Spleen (tissue), 11 donors: ENCODE data around the gene DMD. TPM values are rescaled to one million over a fixed set of nuclear protein-coding genes. Genes with fewer than 3 reads are reported as not detected.

Source experiments
- DNase-seq: peaks from one replicate; pipeline ENCODE4 v3.0.0-alpha.2; 2020
- H3K27ac ChIP-seq, 8 donors: fragments of 200-600 bp; sonication (generic) in 7 of 8; 1 replicate in 4 of 8; 2 replicates in 4 of 8; pipeline versions ENCODE4 v1.5.0 to v1.8.0; 2016 to 2021; ENCODE audit warnings: inconsistent platforms in 4 of 8, mild to moderate bottlenecking in 4 of 8, moderate library complexity in 1 of 8
- H3K27me3 ChIP-seq, 7 donors: fragments of 200-600 bp; sonication (generic) in 6 of 7; replicated peaks in 1 of 7; 1 replicate in 4 of 7; 2 replicates in 3 of 7; pipeline versions ENCODE4 v1.5.0 to v1.8.0; 2016 to 2021; ENCODE audit warnings: inconsistent platforms in 3 of 7, mild to moderate bottlenecking in 1 of 7
- H3K36me3 ChIP-seq, 6 donors: fragments of 200-600 bp; sonication (generic) in 5 of 6; 1 replicate in 4 of 6; 2 replicates in 2 of 6; pipeline versions ENCODE4 v1.5.0 to v1.8.0; 2016 to 2021; ENCODE audit warnings: inconsistent platforms in 2 of 6
- H3K4me1 ChIP-seq, 6 donors: fragments of 200-600 bp; sonication (generic) in 5 of 6; 1 replicate in 3 of 6; 2 replicates in 3 of 6; pipeline versions ENCODE4 v1.5.0 to v1.8.0; 2016 to 2021; ENCODE audit warnings: inconsistent platforms in 3 of 6
- H3K4me3 ChIP-seq, 8 donors: fragments of 200-600 bp; sonication (generic) in 7 of 8; 1 replicate in 4 of 8; 2 replicates in 4 of 8; pipeline versions ENCODE4 v1.5.0 to v1.8.0; 2016 to 2021; ENCODE audit warnings: inconsistent platforms in 4 of 8, mild to moderate bottlenecking in 4 of 8, moderate library complexity in 2 of 8
- H3K9me3 ChIP-seq, 8 donors: fragments of 200-600 bp; sonication (generic) in 7 of 8; 1 replicate in 4 of 8; 2 replicates in 4 of 8; pipeline versions ENCODE4 v1.5.0 to v1.8.0; 2016 to 2021; ENCODE audit warnings: inconsistent platforms in 4 of 8
- CTCF ChIP-seq, 11 experiments: fragments of 200-600 bp in 7 of 11; fragments of 450-650 bp in 4 of 11; sonication (generic) in 4 of 11; IDR thresholded peaks in 8 of 11; conservative IDR thresholded peaks in 3 of 11; 1 replicate in 7 of 11; 2 replicates in 4 of 11; pipeline versions ENCODE4 v1.4.0 to v1.8.0; 2016 to 2021; ENCODE audit warnings: antibody characterized with exemption in 11 of 11, inconsistent platforms in 4 of 11, mild to moderate bottlenecking in 1 of 11
- POLR2A ChIP-seq, 3 donors: fragments of 450-650 bp; IDR thresholded peaks; one replicate each; pipeline ENCODE4 v1.5.1; 2017; ENCODE audit warnings: antibody characterized with exemption in 3 of 3, mild to moderate bottlenecking in 1 of 3
- POLR2AphosphoS5 ChIP-seq, 3 donors: sonication (generic); formaldehyde crosslinking; IDR thresholded peaks; one replicate each; pipeline ENCODE4 v1.5.1; 2017; ENCODE audit warnings: antibody characterized with exemption in 3 of 3
- WGBS, 5 donors: extraction: QIAGEN DNeasy Blood & Tissue Kit in 3 of 5; methylation state at CpG; one replicate each; pipeline versions ENCODE4 v1.1.5 to v1.1.7; 2013 to 2018; 5-methylcytosine and 5-hydroxymethylcytosine counted together
- intact Hi-C: fragments of 100-400 bp; cut with DNase I; formaldehyde crosslinking; loops from one replicate; pipeline ENCODE4 v1.15.0; 2023; ENCODE audit warnings: low total_unique reads
- polyA plus RNA-seq, 3 donors: library from polyadenylated mRNA; stranded (reverse); fragments of 200-250 nt; gene quantifications; one replicate each; pipeline ENCODE4 v1.2.1, GENCODE V29; 2013
- total RNA-seq, 7 donors: library from RNA; depleted of rRNA in 3 of 7; stranded (reverse); fragments of >200 nt in 3 of 7; fragmentation: NEBNext Ultra II Directional in 4 of 7; extraction: Animal tissue kit (Norgen Biotek cat#: 25700) in 4 of 7; gene quantifications; one replicate each; pipeline versions ENCODE4 v1.1.0 to v1.2.1, GENCODE V29; 2016 to 2021
- donor health status: healthy with polysubstance abuse.
- donor health status: DM: no; HTN: no; CAD: no; lungs with moderate emphysema.
- donor health status: DM: no; HTN: no; CAD: no.
- donor health status: Bipolar disorder and iron deficiency.
- donor health status: healthy.
- donor health status: DM: no; HTN: no; CAD: no.
- donor health status: DM: yes; HTN: yes; CAD: no.

DMD gene
- total and polyA plus RNA-seq, 10 donors: 1.3 to 11.3 (median 4.4) TPM

GRCh38 chrX:32447640-32448039 lies 763.7 kb downstream of the DMD start:
- Histone ChIP-seq H3K4me1 (peaks cover 0 to 12% (median 0%) of the 10 kb centered on the region in 6 donors), H3K36me3 (no peaks in the 10 kb centered on the region), H3K9me3 (no peaks in the 10 kb centered on the region), H3K27ac (peak overlapping the region in 4 of 8 donors; percentile 7 to 60 (median 28)), H3K27me3 (no peaks in the 10 kb centered on the region), H3K4me3 (no peak overlapping the region)
- intact Hi-C loops: no loop called here
- DNase-seq: no peak
- 91 to 100% (median 92%) methylated on average over 1 of the region's 1 CpG for WGBS, 5 donors
- no peak for TF ChIP-seq POLR2AphosphoS5 (IDR thresholded peaks at IDR 0.05)
- no peak for TF ChIP-seq POLR2A (IDR thresholded peaks at IDR 0.05)
- TF ChIP-seq CTCF (IDR thresholded peaks at IDR 0.05 in 8 of 11, conservative IDR thresholded peaks at IDR 0.05 in 3 of 11): no peak

GRCh38 chrX:32443841-32444240 lies 767.5 kb downstream of the DMD start:
- intact Hi-C loops: no loop called here
- Histone ChIP-seq H3K36me3 (no peaks in the 10 kb centered on the region), H3K4me1 (peaks cover 0 to 12% (median 0%) of the 10 kb centered on the region in 6 donors), H3K27ac (peak overlapping the region in 2 of 8 donors; percentile 18 to 22), H3K27me3 (no peaks in the 10 kb centered on the region), H3K9me3 (no peaks in the 10 kb centered on the region), H3K4me3 (no peak overlapping the region)
- WGBS, 5 donors: 53 to 71% (median 68%) methylated on average over 2 of the region's 2 CpGs
- no peak for TF ChIP-seq CTCF (IDR thresholded peaks at IDR 0.05 in 8 of 11, conservative IDR thresholded peaks at IDR 0.05 in 3 of 11)
- TF ChIP-seq POLR2A (IDR thresholded peaks at IDR 0.05): no peak
- TF ChIP-seq POLR2AphosphoS5 (IDR thresholded peaks at IDR 0.05): no peak
- DNase-seq: no peak

GRCh38 chrX:32421266-32421665 lies 790.1 kb downstream of the DMD start:
- no peaks in the 10 kb centered on the region for H3K9me3 ChIP-seq
- H3K27me3 ChIP-seq: peaks cover 0 to 5% (median 0%) of the 10 kb centered on the region in 7 donors
- H3K4me1 ChIP-seq: no peaks in the 10 kb centered on the region
- no peak for DNase-seq
- TF ChIP-seq POLR2AphosphoS5 (IDR thresholded peaks at IDR 0.05) (no peak), CTCF (IDR thresholded peaks at IDR 0.05 in 8 of 11, conservative IDR thresholded peaks at IDR 0.05 in 3 of 11) (no peak), POLR2A (IDR thresholded peaks at IDR 0.05) (no peak)
- H3K36me3 ChIP-seq: no peaks in the 10 kb centered on the region
- no peak overlapping the region for H3K4me3 ChIP-seq
- 65 to 83% (median 73%) methylated on average over 3 of the region's 3 CpGs for WGBS, 5 donors
- intact Hi-C loops: no loop called here
- H3K27ac ChIP-seq: no peak overlapping the region

GRCh38 chrX:32408389-32408788 lies 803.0 kb downstream of the DMD start:
- no peak for DNase-seq
- WGBS, 5 donors: 27 to 42% (median 40%) methylated on average over 4 of the region's 4 CpGs

More at GRCh38 chrX:32408389-32408788, 803.0 kb downstream of the DMD start:
- H3K27me3 ChIP-seq: no peaks in the 10 kb centered on the region
- H3K9me3 ChIP-seq: peaks cover 0 to 5% (median 0%) of the 10 kb centered on the region in 8 donors
- peak in 2 of 11 experiments; percentile 11 to 16 for TF ChIP-seq CTCF (IDR thresholded peaks at IDR 0.05 in 8 of 11, conservative IDR thresholded peaks at IDR 0.05 in 3 of 11)
- no peak for TF ChIP-seq POLR2A (IDR thresholded peaks at IDR 0.05)
- intact Hi-C loops: no loop called here
- no peaks in the 10 kb centered on the region for H3K4me1 ChIP-seq
- H3K4me3 ChIP-seq: no peak overlapping the region
- no peaks in the 10 kb centered on the region for H3K36me3 ChIP-seq
- no peak overlapping the region for H3K27ac ChIP-seq
